COLO829 (cell line): ENCODE data around the gene GIMAP1.

Source experiments
- DNase-seq: peaks from one replicate; pipeline ENCODE4 v3.0.0; 2012; ENCODE audit warnings: low spot score

The GIMAP1 gene

DNA sequence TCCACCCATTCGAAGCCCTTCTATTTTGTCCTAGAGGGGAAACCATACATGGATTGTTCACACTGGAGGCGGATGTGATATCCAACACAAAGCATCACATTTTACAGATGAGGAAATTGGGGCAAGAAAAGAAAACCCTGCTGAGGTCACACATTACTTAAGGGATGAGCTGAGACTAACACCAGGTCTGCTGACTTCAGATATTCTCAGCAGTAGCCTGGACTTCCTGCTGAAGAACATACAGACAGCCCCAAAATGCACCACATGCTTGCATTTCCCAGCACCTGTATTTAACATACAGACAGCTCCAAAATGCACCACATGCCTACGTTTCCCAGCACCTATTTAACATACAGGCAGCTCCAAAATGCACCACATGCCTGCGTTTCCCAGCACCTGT is 32.0 kb downstream of the GIMAP1 start:
- DNase-seq = no peak

DNA sequence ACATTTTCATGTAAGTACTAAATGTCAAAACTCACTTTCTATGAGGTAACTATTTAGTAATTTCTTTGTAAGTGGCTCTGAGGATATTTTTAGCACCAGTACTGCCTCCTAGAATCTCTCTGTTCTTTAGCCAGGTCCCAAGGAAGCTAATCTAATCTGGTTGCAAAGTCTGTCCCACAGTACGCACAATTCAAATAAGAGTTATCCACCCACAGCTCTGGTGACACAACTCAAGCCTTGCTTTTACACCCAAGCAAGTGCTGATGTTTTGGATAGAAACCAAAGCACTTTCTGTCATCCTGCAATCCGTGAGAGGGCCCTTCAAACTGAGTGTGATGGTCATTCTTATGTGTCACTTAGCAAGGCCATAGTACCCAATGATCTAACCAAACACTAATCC is 35.3 kb downstream of the GIMAP1 start:
- no peak for DNase-seq

DNA sequence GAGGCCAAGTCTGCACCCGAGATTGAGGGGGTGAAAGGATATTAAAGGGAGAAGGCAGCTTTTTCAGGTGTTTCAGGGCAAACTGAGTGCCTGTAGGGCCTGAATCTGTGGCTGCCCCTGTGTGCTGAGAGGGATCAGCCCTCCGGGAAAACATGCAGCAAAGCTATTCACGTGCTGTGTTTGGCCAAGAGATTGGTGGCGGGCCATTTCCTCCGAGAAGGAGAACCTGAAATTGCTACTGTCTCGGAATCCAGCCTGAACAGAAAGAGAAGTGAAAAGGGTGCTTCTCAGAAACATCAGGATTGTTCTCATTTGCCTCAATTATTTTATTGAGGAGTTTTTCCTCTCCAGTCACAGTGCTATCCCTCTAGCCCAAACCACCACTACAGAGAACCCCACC is 36.8 kb downstream of the GIMAP1 start:
- no peak for DNase-seq

DNA sequence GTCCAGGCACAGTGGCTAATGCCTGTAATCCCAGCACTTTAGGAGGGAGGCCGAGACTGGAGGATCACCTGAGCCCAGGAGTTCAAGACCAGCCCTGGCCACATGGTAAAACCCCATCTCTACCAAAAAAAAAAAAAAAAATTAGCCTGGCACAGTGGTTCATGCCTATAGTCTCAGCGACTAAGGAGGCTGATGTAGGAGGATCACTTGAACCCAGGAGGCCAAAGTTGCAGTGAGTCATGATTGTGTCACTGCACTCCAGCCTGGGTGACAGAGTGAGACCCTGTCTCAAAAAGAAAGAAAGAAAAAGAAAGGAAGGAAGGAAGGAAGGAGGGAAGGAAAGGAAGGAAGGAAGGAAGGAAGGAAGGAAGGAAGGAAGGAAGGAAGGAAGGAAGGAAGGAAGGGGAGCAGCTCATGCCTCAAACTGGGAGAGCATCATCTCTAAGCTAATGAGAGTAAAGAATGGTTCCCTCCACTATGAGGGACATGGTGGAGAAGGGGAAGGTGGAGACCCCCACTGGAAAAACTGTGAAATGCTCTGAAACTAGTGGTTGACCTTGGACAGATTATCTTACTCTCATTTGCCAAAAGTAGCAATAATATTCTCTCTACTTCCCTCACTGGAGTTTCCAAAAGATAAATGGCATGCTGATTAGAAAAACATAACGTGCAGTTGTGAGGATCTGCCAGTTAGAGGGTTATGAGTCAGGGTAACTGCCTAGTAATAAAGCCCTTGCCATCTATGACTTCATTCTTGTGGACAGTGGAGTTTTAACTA is 37.6 kb downstream of the GIMAP1 start:
- DNase-seq = no peak

DNA sequence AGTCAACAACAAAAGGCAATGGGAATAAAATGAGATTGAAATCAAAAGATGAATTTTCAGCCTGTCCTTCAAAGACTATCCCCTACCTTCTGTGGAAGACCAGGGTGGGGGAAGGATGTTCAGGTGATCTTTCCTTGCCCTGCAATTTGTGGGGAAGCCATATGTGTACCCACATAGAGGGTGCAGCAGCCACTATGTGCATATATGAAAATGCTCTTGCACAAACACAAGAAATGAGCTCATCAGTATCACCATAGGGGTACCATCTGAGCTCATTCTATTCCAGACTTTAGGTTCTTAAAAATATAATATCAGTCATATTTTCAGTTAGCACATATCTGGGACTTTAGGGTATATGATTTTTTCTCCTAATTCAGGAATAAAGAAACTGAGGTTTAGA is 38.5 kb downstream of the GIMAP1 start:
- no peak for DNase-seq

DNA sequence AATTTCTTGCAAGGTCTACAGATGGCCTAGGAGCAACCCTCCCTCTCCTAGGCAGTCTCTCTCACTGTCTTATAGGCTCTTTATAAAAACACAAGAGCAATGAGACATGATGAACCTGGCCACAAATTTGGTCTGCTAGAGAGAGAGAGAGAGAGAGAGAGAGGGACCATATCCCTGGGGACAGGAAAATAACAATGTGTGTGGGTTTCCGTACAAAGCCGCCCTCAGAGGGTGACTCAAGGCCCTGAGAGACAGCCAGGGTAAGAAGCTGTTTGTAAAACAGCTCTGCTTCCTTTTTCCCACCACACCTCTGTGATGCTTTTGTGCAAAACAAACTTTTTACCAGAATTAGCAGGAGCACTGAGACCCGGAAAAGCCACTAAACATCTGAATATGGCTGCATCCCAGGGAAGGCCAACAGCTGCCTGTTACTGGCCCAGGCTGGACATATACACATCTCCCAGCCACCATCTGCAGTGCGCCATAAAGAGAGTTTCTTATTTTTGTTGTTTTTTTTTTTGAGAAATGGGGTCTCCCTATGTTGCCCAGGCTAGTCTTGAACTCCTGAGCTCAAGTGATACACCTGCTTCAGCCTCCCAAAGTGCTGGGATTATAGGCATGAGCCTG is 39.2 kb downstream of the GIMAP1 start:
- DNase-seq = no peak

DNA sequence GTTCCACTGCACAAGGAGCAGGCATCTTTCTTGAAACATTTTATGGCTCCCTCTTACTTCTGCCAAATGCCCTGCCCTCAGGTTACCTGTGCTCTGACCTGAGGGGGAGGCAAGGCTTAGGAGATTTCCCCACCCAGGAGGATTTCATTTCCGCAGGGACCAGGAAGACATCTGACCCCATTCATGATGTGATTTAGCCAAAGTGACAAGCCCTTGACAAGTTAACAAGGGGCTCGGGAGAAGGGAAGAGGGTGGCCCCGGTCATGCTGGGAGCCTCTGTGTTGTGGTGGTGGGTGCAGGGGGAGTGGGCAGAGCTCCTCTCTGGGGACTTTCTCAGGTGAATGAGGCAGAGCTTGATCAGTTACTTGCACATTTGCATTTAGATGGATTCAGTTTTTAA is 39.8 kb downstream of the GIMAP1 start:
- no peak for DNase-seq

DNA sequence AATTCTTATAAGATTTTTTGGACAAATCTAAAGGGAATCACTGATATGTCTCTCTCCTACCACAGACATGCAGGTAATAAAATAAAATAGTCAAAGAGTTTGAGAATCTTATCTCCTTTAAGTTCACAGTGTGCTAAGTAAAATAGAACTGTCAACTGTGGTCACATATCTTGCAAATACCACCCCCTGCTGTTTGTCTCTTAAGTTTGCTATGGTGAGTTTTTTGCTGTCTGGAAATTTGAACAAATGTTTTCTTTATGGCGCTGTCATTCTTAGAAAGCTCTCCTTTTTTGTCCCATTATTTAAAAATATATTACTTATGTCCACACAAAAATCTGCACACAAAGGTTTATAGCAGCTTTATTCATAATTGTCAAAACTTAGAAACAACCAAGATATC is 40.4 kb downstream of the GIMAP1 start:
- peak; percentile 22 for DNase-seq

DNA sequence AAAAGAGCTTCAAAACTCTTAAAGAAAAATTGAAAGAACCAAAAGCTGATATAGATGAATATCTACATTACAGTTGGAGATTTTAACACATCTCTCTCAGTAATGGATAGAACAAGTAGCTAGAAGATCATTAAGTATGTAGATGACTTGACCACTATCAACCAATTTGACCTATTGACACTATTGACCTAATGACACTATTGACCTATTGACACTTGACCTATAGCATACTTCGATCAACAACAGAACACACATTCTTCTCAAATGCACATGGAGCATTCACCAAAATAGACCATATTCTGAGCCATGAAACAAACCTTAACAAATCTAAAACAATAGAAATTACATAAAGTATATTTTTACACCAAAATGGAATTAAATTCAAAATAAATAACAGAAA is 43.1 kb downstream of the GIMAP1 start:
- DNase-seq = no peak

DNA sequence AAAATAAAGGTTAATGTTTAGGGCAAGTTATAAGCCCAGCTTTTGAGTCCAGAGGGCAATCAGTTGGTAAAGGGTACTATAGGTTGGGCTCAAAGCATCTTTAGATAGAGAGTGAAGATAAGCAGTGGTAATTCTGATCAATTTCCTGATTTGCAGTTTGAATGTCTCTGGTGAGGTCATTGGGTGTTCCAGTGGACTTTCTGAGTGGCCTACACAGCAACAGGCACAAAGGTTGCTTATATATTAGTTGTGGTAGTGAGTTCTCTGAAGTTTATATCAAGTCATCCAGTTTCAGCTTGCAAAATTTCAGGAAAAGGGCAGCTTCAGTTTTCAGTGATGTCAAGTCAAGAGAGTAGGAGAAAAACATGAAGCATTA is 49.9 kb downstream of the GIMAP1 start:
- DNase-seq = no peak

DNA sequence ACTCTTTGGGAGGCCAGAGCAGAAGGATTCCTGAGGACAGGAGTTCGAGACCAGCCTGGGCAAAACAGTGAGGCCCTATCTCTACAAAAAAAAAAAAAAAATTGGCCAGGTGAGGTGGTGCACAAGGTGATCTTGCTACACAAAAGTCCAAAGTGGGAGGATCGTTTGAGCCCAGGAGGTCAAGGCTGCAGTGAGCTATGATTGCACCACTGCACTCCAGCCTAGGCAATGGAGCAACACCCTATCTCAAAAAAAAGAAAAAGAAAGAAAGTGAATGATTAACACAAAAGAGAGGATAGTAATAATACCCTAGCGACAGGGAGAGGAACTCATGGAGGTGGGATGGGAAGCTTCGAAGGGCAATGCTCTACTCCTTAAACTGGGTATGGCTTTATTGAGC is 53.4 kb downstream of the GIMAP1 start:
- DNase-seq = no peak
